Body of pancreas (tissue), 4 donors: Measurements from ENCODE around the gene TAC1.

Experiments used
- CTCF ChIP-seq, 7 experiments: fragments of 450-650 bp in 4 of 7; fragments of 200-600 bp in 3 of 7; sonication (generic) in 3 of 7; IDR thresholded peaks; one replicate each; pipeline ENCODE4 v1.5.1; 2016 to 2019; ENCODE audit warnings: antibody characterized with exemption in 7 of 7
- POLR2A ChIP-seq, 3 donors: fragments of 450-650 bp; IDR thresholded peaks; one replicate each; pipeline ENCODE4 v1.6.1; 2016; ENCODE audit warnings: antibody characterized with exemption in 3 of 3, mild to moderate bottlenecking in 2 of 3

GRCh38 chr7:97751566-97751965 is 19.7 kb downstream of the TAC1 start:
- TF ChIP-seq CTCF (IDR thresholded peaks at IDR 0.05) (no peak), POLR2A (IDR thresholded peaks at IDR 0.05) (no peak)
